HG03025 (cell line): Measurements from ENCODE around the gene PSKH1.
"Not testable (repeated sequence)": the region's sequence is repeated elsewhere in the genome, so short reads cannot be mapped to it uniquely, and the experiment has no call there.

Source experiments
- ATAC-seq: cut with Tn5 transposase; IDR thresholded peaks from one replicate; pipeline ENCODE4 v1.9.1; 2021; ENCODE audit warnings: mild to moderate bottlenecking, moderate library complexity; ENCODE audit not compliant: unreplicated experiment, low FRiP score

PSKH1 gene

GRCh38 chr16:67936880-67937605 is 44.0 kb downstream of the PSKH1 start:
- no peak for ATAC-seq

- ATAC-seq = not testable (repeated sequence)
Measured at GRCh38 chr16:67937713-67938112, 44.7 kb downstream of the PSKH1 start.

GRCh38 chr16:67939507-67940445 is 46.7 kb downstream of the PSKH1 start:
- ATAC-seq = no peak

- no peak for ATAC-seq
Measured at GRCh38 chr16:67940446-67941089, 47.5 kb downstream of the PSKH1 start.

GRCh38 chr16:67941469-67942199 is 48.6 kb downstream of the PSKH1 start:
- ATAC-seq = no peak

GRCh38 chr16:67942200-67942509 is 49.1 kb downstream of the PSKH1 start:
- no peak for ATAC-seq

GRCh38 chr16:67942510-67943255 is 49.6 kb downstream of the PSKH1 start:
- no peak for ATAC-seq

GRCh38 chr16:67943256-67943618 is 50.2 kb downstream of the PSKH1 start:
- no peak for ATAC-seq

- no peak for ATAC-seq
Measured at GRCh38 chr16:67943619-67944504, 50.8 kb downstream of the PSKH1 start, which contains the start of gene LCAT. Gene LCAT (minus strand): TSS chr16:67944120. CDS start chr16:67944101, 19 bp downstream.

GRCh38 chr16:67944690-67945391 is 51.8 kb downstream of the PSKH1 start:
- ATAC-seq = no peak

GRCh38 chr16:67945392-67945933 is 52.4 kb downstream of the PSKH1 start:
- ATAC-seq = no peak

- no peak for ATAC-seq
Measured at GRCh38 chr16:67946128-67946569, 53.1 kb downstream of the PSKH1 start.

- no peak for ATAC-seq
Measured at GRCh38 chr16:67946966-67947558, 54.0 kb downstream of the PSKH1 start.

GRCh38 chr16:67948015-67948414 is 55.0 kb downstream of the PSKH1 start:
- no peak for ATAC-seq

- no peak for ATAC-seq
Measured at GRCh38 chr16:67949645-67950044, 56.6 kb downstream of the PSKH1 start.

- no peak for ATAC-seq
Measured at GRCh38 chr16:67950335-67950843, 57.3 kb downstream of the PSKH1 start.

GRCh38 chr16:67951485-67951884 is 58.4 kb downstream of the PSKH1 start:
- no peak for ATAC-seq
